NCI-H345 treated with DMSO at 0.1 percent for 48 hours (cell line): Measurements from ENCODE around the gene POM121L12.

Experiments
- DNase-seq: peaks from one replicate; lab custom pipeline; 2025; ENCODE audit not compliant: unreplicated experiment; lab: John Stamatoyannopoulos, UW

Gene POM121L12

GRCh38 chr7:53035499-53036412 lies at the start of gene POM121L12:
POM121L12 (plus strand) TSS chr7:53035633; CDS start chr7:53035672, 39 bp downstream.
- DNase-seq, result no peak

GRCh38 chr7:52992001-52992400 lies 43.4 kb upstream of the POM121L12 start:
- no peak for DNase-seq

- DNase-seq, result no peak
These were observed 42.8 kb upstream of the POM121L12 start for GRCh38 chr7:52992479-52993162.

DNA sequence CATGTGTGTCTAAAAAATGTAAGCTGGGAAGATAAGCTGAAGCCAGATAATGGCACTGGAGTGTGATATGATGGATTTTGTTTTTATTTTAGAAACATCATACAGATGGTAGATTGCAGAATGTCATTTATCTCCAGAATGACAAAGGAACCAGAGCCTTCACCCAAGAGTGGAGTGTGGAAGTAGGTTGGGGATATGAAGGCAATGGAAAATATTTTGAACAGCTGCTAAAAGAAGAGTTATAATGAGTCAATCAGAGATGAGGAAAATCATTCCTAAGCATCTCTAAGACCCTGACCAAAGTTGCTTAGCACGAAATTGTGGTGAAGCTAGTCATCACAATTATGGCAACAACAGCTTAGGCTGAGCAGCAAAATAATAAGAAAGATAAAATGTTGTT lies 39.8 kb upstream of the POM121L12 start:
- no peak for DNase-seq

GRCh38 chr7:53001221-53001620 lies 34.2 kb upstream of the POM121L12 start:
- no peak for DNase-seq

DNA sequence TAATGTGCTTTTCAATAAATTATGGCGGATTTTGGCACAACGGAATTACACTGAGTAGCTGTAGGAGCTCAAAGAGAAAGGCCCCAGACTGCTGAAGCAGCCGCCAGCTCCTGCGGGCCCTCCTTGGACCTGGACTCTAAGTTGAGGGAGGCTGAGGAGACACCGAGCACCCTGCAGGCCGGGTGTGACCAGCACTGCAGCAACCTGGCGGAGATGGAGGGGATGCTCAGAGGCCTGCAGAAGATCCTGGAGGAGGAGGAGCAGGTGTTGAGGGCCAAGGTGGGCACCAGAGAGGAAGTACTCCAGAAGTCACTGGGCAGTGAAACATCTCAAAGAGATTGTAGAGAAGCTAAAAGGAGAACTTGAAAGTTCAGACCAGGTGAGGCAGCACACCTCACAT lies 33.0 kb upstream of the POM121L12 start:
- DNase-seq, result no peak

- DNase-seq, result no peak
These were observed 31.6 kb upstream of the POM121L12 start for GRCh38 chr7:53003653-53004445.

GRCh38 chr7:53013925-53014324 lies 21.5 kb upstream of the POM121L12 start:
- DNase-seq, result no peak

GRCh38 chr7:53015463-53015862 lies 20.0 kb upstream of the POM121L12 start:
- no peak for DNase-seq

DNA sequence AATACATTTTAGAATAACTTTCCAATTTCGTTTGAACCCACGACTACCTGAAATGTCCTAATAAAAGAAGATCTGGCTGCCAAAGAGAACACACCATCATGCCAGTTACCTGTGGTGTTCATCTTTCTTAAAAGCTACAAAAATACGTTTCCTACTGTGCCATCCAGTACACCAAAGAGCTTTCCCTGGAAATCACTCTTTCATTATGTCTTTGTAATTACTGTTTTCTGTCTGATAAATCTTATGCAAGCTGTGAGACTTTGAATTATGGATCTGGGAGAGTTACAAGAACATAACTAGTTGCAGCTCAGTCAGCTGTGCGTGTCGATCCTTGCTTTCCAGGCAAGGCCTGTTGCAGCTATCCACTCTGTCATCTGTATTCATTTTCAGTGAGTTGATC lies 12.5 kb upstream of the POM121L12 start:
- DNase-seq, result no peak

- no peak for DNase-seq
These were observed 13.2 kb downstream of the POM121L12 start for GRCh38 chr7:53048638-53049037.

DNA sequence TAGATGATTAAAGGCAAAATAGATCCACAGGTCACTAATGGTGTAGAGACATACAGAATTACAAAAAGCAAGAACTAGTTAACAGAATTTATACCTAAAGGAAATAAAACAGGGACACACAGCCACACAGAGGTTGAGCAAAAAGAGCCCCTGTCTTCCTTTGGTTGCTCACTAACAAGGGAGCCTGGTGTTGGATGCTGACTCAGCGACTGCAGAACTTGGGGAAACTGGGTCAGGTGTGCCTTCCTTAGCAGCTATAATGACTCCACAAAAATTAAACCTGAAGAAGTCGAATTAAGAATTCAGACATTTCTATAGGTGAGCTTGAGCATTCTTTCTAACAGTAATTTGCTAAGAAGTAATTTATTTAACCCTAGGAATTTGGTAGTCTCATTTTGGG lies 15.0 kb downstream of the POM121L12 start:
- DNase-seq, result no peak

- no peak for DNase-seq
These were observed 24.2 kb downstream of the POM121L12 start for GRCh38 chr7:53059591-53059990.

DNA sequence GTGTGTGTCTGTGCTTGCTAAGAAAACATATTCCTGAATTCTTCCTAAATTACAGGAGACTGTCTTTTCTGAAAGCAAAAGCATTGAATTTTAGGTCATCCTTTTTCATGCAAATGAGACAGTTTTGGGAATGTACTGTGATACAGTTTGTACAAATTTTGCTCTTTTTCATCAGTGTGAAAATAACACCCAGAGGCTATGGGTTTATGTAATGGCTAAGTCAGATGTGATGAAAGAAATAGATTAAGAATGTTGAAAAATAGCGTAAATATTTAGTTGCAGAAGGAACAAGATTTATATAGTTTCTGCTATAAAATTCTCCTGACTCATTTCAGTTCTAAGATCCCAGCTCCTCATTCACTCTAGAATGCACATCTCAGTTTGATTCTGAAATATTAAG lies 24.6 kb downstream of the POM121L12 start:
- no peak for DNase-seq

DNA sequence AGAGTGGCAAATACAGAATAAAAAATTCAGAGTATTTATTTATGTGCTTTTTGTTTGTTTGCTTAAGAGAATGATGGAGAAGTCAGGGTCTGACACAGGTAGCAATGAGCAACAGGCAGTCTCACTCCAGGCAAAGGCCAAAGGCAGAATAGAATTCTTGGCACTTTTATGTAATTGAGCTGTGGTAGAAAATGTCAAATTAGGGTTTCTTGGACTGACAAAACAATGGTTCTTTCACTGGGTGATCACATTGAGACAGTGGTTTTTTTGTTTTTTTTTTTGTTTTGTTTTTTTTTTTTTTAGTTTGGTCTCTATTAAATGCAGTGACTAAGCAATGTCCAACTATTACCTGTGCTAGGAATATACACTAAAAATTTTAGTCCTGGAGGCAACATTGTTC lies 27.4 kb downstream of the POM121L12 start:
- no peak for DNase-seq

DNA sequence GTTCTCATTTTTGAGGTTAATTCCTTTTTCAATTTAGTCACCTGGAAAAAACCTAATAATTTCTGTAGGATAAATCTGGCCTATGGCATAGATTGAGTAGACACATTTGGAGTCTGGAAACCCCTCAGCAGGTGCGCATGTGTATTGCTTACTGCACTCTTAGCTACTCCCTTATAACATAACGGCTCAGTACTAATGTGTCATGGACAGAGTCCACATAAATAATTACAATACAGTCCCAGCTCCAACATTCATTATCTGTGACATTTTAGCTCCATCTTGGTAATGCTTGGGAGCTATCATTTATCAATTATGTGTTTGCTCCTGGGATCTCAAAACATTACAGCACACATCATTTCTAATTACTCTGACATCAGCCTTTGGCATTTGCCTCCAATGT lies 33.2 kb downstream of the POM121L12 start:
- DNase-seq, result no peak

DNA sequence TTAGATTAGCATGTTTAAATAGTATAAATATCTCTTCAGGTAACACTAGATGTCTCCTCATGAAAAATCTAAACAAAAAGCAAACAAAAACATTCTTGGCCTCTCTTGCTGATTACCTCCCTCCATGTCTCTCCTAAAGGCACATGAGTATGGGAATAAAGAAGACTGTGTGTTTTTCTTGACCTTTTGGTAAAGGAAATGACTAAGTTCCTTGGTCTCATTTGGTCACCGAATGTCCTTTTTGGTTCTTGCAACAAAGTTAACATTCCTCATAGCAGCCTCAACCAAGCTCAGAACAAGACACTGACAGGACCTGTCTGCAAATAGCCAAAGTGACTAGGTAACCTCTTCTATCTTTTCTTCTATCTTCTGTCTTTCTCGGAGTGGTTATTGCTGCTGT lies 35.5 kb downstream of the POM121L12 start:
- no peak for DNase-seq
